Fibroblast of skin of right biceps (primary cell): ENCODE measurements around the gene GLCE.
A peak's percentile ranks its signal among the peaks of the same experiment; 100 is the strongest.

Source experiments
- DNase-seq: peaks from one replicate; pipeline ENCODE4 v3.0.0-alpha.2; 2013

Gene GLCE

DNA sequence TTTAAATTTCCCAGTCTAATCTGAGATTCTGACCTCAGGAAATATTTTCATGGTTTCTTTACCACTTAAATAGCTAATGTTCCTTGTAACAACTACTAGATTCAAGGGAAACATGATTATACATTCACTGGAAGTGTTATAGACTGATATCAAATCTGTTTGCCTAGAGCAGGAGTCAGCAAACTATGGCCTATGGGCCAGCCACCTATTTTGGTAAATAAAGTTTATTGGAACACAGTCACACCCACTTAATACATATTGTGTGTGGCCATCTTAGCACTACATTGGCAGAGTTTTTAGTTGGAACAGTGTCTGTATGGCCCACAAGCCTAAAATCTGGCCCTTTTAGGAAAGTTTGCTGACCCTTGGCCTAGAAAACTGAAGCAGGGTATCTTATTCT lies 50.1 kb downstream of the GLCE start:
- DNase-seq, result no peak

DNA sequence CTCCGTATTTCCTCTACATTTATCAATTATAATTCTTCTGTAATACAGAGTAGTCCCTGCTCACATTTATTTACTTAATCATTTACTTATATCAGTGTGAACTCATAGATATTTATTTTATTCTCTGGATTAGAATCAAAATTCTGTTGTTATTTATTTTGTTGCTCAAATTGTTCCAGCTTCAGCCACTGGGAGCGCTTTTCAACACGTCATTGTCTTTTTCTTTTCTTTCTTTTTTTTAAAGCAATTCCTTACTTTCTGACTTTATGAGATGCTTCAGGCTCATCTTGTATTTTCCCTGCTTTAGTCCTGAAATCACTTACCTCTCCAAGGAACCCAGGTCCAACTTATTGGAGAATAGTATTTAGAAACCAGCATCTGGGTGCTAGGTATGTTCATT lies 53.4 kb downstream of the GLCE start:
- DNase-seq, result no peak

DNA sequence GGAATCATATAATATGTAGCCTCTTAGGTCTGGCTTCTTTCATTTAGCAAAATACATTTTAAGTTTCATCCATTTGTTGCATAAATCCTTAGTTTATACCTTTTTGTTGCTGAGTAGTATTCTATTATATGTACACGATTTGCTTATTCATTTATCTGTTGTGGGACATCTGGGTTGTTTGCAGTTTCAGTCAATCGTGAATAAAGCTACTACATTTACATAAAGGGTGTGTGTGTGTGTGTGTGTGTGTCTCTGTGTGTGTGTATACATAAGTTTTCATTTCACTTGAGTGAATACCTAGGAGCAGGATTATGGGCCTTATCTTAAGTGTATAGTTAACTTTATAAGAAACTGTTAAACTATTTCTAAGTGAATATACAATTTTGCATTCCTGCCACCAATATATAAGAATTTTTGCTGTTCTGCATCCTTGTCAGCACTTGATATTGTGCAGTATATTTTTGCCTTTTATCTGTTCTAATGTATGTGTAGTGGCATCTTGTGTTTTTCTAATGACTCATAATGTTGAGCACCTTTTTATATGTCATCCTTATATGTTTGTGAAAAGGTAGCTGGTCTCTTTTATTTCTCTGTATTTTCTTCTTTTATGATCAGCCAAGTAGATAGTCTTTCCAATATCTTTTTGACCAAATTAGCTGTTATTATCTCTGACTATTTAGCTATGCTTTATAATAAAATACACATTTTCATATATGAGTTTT lies 55.0 kb downstream of the GLCE start:
- no peak for DNase-seq

DNA sequence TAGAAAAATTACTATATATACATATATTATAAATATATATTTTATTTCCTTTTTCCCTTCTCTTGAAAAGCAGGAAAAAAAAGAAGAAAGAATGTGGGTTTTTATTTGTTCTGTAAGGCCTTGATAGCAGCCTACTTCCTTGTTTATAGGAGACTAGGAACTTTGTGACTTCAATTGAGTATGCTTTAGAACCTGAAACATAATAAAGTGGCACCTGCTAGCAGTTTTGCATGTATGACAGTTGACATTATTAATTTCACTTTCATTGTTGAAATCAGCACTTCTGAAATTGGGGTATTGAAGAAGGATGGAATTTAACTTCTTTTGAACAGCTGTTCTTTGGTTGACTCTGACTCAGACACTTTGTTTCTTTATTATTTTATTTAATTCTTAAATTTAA lies 56.9 kb downstream of the GLCE start:
- no peak for DNase-seq

DNA sequence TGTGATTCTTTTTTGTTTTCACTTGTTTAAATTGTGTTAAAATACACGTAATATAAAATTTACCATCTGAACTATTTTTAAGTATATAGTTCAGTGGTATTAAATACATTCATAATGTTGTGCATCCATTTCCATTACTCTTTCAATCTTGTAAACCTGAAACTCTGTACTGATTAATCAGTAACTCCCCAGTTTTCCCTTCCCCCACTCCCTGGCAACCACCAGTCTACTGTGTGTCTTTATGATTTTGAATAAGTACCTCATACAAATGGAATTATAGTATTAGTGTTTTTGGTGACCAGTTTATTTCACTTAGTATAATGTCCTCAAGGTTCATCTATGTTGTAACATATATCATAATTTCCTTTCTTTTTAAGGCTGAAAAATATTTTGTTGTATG lies 59.3 kb downstream of the GLCE start:
- no peak for DNase-seq

DNA sequence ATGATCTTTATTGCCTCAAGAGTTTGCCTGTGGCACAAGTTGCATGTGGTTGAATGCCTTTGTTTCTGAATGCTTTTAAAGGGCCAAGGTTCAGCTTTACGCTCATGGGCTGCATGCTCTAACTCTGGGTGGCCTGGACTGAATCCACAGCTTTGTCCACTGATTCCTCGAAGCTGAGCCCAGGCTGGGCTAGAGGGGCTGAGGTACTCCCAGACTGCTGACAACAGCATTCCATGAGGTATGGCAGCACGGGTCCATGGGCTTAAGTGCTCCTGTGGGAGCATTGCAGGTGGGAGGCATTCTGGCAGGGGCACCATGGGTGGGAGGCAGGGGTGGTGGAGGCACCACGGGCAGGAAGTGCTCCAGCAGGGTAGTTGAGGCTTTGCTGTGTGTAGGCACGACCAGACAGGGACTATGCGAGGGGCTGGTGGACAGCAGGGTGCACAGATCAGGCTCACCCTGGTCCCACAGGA lies 61.6 kb downstream of the GLCE start:
- DNase-seq, result no peak

DNA sequence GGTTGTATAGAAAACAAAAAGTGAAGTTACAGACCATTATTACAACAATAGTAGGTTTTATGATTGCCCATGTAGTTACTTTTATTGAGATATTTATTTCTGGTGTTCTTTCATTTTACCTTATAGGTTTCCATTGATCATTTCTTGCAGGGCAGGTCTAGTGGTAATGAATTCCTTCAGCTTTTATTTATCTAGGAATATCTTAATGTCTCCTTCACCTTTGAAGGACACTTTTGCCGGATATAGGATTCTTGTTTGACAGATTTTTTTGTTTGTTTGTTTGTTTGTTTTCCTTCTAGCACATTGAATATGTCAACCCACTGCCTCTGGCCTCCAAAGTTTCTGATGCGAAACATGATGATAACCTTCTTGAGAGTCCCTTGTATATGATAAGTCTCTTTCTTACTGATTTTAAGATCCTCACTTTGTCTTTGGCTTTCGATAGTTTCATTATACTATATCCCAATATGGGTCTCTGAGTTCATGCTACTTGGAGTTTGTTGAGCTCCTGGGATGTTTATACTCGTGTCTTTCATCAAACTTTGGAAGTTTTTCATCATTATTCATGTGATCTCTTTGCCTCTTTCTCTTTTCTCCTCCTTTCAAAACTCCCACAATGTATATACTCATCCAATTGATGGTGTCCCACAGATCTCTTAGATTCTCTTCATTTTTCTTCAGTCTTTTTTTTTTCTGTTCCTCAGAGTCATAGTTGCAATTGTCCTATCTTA lies 62.8 kb downstream of the GLCE start:
- no peak for DNase-seq

DNA sequence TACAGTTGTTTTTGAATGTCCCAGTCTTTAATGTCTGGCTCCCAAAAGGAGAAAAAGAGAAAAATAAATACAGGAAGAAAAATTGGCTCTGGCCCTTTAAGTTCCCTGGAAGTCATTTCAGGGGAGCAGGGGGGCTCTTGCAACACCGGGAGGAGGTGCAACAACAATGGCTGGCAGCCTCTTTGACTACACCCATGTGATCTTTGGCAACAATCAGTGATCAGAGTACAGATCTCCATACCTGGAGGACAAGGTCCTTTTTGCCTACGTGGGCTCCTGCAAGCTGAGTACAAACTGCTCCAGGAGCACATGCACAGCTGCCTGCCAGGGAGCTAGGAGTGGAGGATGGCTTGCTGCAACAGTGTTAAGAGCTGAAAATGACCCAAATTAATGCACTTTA lies 63.9 kb downstream of the GLCE start:
- no peak for DNase-seq

DNA sequence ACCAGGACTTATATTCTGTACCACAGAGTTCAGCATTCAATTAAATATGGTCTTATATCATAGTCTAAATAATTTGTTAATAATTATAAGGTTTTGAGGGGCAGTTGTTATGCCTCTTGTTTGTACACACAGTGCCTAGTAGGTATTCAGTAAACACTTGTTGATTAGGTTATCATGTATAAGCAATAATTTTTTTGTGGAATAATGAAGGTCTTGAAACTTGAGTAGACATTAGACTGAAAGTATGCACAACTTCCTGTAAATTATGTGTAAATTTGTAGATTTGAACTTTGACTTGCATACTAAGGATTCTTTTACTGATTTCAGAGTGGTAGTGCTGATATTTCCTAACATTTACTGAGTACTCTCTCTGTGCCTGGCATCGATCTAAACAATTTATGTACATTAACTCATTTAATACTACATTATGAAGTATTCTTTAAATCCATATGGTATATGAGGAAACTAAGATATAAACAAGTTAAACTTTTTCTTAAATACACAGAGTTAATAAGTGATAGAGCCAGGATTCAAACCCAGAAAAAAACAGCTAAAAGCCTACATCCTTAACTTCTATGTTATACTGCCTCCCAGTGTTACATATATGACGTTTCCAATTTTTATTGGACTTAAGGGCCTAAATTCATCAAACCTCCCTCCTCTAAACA lies 65.1 kb downstream of the GLCE start:
- peak; percentile 42 for DNase-seq

DNA sequence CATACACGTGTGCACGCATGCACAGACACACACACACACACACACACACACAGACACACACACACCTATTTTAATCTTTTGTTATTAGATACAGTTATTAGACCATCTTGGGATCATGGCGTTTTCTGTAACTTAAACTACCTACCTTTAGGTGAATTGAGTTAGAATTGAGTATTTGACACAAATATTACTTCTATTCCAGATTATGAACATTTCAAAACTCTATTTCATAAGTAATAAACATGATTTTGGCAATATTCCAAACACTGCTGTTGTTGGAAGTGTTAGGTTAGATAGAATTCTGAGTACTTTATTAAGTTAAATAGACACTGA lies 65.6 kb downstream of the GLCE start:
- DNase-seq, result no peak

DNA sequence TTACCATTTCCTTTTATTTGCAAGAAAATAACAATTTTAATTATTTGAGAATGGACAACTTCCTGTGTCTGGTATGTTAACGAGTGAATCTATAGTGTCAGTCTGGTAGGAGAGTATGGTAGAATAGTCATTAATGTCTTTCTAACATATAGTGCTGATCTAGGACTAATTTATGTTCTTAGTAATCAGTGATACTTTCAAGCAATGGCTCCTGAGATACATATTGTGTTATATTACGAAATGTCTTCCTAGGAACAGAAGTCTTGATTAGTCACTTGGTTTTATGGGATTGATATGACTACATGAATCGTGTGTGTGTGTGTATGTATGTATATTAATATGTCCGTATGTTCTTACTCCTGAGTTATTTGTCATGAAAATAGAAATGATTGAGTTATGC lies 71.7 kb downstream of the GLCE start:
- DNase-seq, result peak; percentile 13

DNA sequence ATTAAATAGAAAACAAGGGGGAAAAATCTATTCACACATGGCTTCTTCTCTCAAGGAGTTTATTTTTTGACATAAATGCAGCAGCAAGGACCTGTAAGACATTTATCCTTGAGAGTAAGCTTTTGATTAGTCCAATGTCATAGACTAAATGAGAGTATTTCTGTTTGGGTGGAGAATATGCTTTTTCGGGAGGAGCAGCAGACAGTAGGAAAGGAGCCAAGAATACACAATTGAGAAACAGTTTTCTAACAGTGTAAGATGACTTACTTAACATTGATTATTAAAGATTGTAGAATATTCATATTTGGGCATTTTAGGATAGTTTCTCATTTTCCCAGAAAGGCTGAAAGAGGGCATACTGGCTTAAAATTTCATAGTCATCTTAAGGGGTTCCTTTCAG lies 72.3 kb downstream of the GLCE start:
- no peak for DNase-seq

DNA sequence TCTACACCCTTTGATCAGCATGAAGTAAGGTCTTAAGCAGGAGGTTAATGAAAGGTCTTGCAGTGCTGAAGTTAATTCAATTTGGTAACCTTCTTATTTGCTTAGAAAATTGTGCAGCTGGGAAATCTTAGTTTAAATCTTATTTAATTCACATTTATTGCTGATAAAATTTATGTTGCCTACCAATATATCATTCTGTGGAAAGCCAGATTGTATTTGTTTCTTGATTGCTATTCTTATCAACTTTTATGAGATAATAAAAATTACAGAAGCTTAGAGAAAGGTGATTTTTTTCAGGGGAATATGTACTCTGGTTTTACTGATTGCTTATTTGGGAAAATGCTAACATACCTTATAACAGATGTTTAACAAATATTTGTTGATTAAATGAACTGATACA lies 74.2 kb downstream of the GLCE start:
- DNase-seq, result no peak

DNA sequence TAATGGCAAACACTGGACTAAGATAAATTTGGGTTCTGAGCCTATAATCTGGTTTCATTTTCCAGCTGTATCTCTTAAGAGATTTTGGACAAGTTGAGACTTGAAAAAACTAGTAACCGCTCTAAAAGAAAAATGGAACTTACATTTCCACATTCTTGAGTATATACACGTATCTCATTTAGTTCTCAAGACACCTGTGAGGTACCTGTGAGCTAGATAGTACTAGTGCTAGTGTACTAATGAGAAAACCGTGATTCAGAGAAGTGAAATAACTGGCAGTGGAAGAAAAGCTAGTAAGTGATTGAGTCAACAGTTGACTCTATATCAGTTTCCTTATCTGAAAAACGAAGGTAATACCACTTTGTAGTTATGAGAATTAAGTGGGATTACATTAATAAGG lies 76.1 kb downstream of the GLCE start:
- no peak for DNase-seq

DNA sequence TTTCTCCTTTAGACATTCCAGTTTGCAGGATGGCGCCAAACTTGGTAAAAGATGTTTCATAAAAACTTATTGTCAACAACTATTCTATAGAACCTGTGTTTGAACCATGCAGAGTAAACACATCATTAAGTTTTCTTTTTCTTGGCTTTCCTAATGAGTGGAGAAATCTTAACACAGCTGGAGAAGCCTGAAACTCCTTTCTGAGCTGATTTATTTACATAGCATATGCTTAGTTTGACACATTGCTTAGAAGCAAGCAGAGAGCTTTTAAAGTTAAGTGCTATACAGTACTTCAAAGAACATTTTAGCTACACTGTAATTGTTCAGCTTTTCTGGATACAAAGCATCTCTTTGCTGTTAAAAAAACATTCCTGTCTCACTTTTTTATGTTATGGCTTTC lies 77.3 kb downstream of the GLCE start:
- DNase-seq, result no peak

DNA sequence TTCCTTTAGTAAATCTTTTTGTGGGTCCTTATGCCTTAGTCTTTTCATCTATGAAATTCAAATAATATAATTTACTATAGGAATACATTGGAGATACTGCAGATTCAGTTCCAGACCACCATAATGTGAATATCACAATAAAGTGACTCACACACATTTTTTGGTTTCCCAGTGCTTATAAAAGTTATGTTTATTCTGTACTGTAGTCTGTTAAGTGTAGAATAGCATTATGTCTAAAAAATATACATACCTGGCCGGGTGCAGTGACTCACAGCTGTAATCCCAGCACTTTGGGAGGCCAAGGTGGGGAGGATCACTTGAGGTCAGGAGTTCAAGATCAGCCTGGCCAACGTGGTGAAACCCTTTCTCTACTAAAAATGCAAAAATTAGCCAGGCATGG lies 84.4 kb downstream of the GLCE start:
- peak; percentile 7 for DNase-seq

DNA sequence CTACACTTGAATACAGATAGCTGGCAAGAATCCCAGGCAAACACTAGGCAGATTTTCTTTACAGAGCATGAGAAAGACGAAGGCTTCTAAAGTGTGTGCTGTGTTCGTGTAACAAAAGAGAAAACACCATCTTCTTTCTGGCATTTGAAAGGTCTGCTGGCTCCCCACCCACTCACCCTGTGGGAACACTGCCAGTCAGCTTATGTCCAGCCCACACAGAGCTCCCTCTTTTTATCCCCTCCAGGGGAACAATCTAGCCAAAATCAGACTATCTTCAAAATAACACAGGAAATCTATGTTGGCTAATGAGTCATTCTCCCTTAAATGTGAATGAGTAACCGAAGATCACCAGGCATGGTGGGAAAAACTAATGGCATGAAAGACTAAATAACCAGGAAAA lies 92.7 kb downstream of the GLCE start:
- DNase-seq, result peak; percentile 88

DNA sequence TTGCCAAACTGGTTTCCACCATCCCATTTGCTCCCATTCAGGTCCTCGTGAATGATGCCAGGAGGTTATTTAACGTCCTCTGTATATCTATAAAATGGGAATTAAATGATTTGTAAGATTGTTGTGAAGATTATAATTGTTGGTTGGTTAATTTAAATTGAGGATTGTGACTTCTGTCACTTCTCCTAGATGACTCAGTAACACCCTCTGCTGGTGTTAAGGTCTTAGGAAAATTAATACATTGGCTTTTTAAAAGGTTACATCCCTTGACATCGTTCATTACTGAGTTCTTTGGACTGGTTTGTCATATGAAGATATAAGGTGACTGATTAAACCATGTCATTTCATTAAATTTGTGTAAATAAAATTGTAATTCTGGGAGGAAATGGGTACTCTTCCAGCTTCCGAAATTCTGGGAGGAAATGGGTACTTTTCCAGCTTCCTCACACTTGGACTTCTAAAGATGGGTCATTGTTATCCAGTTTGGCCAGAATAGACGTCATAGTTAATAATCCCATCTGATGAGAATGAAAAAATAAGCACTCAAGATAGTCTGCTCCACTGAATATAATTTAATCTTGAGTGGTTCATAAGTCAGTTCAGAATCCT lies 105.0 kb downstream of the GLCE start:
- DNase-seq, result peak; percentile 32

DNA sequence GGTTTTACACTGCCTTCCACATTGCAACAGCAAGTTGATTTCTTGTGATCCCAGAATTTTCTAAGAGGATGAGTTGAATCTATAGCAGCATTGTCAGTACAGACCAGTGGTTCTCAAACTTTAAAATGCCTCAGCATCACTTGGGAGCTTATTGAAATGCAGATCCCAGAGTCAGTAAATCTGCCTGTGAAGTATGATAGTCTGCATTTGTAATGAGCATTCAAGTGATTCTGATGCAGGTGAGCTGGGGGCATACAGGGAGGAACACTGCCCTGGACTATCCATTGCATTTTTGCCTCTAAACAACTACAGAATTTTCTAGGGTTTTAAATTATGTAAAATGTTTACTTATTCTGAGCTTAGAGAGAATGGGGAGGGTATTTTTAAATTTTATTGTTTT lies 110.8 kb downstream of the GLCE start:
- no peak for DNase-seq

DNA sequence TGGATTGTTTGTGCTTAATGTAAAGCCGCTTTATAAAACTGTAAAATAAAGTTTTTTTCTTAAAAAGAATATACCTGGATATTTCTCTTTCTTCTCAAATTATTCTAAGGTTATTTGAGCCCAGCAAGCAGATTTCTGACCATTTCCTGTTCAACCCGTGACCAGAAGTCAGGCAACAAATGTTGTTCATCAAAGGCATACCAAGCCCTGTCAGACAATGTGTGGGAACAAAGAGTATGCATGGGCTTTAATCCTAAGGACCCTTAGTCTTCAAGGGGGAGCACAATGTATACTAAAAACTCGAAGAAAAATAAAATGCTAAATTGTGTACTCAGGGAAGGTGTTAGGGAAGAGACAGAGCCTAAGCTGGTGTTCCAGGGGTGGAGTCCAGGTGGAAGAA lies 111.7 kb downstream of the GLCE start:
- no peak for DNase-seq

DNA sequence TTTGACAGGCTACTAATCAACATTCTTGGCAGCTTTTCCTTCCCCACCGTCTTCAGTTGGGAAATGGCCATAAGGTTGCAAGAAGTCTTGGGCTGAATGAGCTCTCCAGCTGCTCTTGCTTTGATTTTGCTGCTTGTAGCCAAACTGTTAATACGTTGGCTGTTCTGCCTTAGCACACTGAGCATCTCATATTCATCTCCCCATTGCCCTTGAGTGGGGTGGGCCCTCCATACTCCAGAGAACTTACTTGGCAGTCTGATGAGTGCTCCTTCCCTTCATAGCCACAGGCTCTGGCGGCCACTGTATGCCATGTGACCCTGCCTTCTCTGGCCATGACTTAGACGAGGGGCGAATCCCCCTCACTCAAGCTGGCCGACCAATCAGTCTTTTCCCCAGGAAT lies 112.5 kb downstream of the GLCE start:
- DNase-seq, result no peak

DNA sequence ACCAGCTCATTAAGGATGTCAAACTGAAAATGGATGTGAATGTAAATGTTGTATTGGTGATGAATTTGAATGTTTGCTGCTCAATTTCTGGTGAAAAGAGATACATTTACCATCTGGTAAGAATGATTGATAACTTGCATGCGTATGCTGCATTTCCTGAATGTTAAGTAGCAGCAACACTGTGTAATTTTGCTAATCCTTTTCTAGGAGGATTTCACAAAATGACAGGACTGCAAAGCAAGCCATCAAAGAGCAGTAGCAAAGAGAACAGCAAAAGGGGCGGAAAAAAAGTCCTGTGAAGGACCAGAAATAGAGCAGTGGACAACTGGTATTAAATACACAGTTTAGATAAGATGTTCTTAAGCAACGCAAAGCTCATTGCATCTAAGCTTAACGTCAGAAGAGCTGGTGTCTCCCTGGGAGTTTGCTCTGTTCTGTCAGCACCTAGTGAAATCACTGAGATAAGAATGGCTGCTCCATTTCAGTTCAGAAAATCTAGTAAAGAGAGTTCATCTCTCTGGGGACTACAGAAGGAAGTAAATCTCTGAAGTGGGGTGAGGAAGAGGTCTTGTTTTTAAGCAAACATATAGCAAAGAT lies 114.7 kb downstream of the GLCE start:
- no peak for DNase-seq

DNA sequence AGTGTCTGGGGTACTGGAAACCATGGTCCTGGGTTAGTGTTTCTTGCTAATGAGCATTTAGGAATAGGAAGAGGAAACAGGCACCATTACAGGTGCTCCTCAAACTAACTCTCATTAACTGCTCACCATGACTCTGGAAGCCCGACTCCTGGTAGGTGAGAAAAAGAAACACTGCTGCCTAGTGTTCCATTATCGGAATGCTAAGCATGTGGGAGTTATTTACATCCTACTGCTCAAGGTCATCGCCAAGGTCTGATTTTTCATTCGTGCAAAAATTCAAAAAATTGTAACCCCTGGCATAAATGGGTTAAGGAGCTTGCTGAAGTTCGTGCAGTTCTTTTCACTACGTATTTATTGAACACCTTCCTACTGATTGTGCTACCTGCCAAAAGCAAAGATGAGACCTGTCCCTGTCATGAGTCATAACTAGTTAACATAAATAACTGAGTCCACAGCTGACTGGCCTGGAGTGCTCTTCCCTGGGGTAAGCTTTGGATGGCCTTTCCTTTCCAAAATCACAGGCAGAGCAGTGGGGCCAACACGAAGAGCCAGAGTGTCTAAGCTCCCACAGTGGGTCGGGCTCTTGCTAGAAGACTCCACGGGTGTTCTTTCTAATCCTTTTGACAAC lies 115.6 kb downstream of the GLCE start:
- no peak for DNase-seq
